ENCODE data around the gene PHLDA3. TPM values are rescaled to one million over a fixed set of nuclear protein-coding genes. Genes with fewer than 3 reads are reported as not detected.

PHLDA3 gene
- 97.5 to 183 TPM (median 146 TPM) in 5 replicates for total RNA-seq (2022; extraction: Qiagen RNA extraction; ENCODE audit: low read depth)

GRCh38 chr1:201468844-201469644 lies at the start of gene PHLDA3:
Gene PHLDA3 (minus strand): TSS chr1:201469188. CDS start chr1:201468786, 402 bp downstream.

GRCh38 chr1:201506557-201507359 lies 37.8 kb upstream of the PHLDA3 start, which contains the start of gene CSRP1:
Gene CSRP1 (minus strand): TSS chr1:201507123. CDS start chr1:201496303, 10,820 bp downstream.

Other genes with a start within 250 kb of the PHLDA3 start
- 0.03 to 0.11 TPM in 2 of 5 replicates, not detected in the others for gene PKP1, start 185.7 kb downstream of the PHLDA3 start, total RNA-seq (2022; extraction: Qiagen RNA extraction; ENCODE audit: low read depth)
- gene TNNT2, start 91.5 kb downstream of the PHLDA3 start, total RNA-seq (2022; extraction: Qiagen RNA extraction; ENCODE audit: low read depth): 0.13 to 0.34 TPM in 2 of 5 replicates, not detected in the others
- gene LAD1, start 69.9 kb downstream of the PHLDA3 start, total RNA-seq (2022; extraction: Qiagen RNA extraction; ENCODE audit: low read depth): 0.55 to 1.1 TPM (median 0.66 TPM) in 5 replicates
- 0.09 to 0.10 TPM in 2 of 5 replicates, not detected in the others for gene TNNI1, start 47.5 kb downstream of the PHLDA3 start, total RNA-seq (2022; extraction: Qiagen RNA extraction; ENCODE audit: low read depth)
- 453 to 628 TPM (median 468 TPM) in 5 replicates for gene CSRP1, start 37.9 kb upstream of the PHLDA3 start, total RNA-seq (2022; extraction: Qiagen RNA extraction; ENCODE audit: low read depth)
- gene NAV1, start 69.9 kb upstream of the PHLDA3 start, total RNA-seq (2022; extraction: Qiagen RNA extraction; ENCODE audit: low read depth): 8.0 to 16.4 TPM (median 11.6 TPM) in 5 replicates

All from A549 treated with DMSO at 1 μM for 4 hours (cell line).